ENCODE measurements around the gene OLFM4.

DNA sequence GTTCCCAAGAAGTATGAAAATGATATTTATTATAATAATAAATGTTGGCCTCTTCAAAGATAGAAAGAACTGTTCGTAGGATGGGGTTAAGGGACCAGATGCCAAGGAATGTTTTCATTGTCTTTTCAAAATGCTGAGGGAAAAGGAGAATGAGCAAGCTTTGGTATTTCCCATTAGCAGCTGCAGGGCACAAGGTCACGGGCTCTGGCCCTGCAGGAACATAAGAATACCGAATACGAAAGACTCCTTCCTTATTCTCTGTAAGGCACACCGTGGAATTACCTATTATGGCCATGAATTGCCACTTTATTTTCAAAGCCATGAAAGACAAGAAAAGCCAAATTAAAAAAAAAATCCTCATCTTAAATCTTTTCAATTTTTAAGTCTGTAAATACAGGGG is 49.6 kb upstream of the OLFM4 start:
- TF ChIP-seq, protein P1, sequence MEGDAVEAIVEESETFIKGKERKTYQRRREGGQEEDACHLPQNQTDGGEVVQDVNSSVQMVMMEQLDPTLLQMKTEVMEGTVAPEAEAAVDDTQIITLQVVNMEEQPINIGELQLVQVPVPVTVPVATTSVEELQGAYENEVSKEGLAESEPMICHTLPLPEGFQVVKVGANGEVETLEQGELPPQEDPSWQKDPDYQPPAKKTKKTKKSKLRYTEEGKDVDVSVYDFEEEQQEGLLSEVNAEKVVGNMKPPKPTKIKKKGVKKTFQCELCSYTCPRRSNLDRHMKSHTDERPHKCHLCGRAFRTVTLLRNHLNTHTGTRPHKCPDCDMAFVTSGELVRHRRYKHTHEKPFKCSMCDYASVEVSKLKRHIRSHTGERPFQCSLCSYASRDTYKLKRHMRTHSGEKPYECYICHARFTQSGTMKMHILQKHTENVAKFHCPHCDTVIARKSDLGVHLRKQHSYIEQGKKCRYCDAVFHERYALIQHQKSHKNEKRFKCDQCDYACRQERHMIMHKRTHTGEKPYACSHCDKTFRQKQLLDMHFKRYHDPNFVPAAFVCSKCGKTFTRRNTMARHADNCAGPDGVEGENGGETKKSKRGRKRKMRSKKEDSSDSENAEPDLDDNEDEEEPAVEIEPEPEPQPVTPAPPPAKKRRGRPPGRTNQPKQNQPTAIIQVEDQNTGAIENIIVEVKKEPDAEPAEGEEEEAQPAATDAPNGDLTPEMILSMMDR (IDR thresholded peaks at IDR 0.05) = no peak
- TF ChIP-seq POLR2A (IDR thresholded peaks at IDR 0.05) = no peak

Measured in thyroid gland (tissue), 4 donors.